Stimulated activated CD8-positive, alpha-beta memory T cell treated with anti-CD3 and anti-CD28 coated beads, Interleukin-15, amount 100 ng/mL, for 1 hour (primary cell): ENCODE results near the gene FSHR.

Experiments
- DNase-seq: peaks from one replicate; pipeline ENCODE4 v3.0.0-alpha.2; 2020; ENCODE audit warnings: low read depth

Gene FSHR

GRCh38 chr2:49111456-49111855 lies 42.9 kb downstream of the FSHR start:
- no peak for DNase-seq

- DNase-seq, result no peak
Measured at GRCh38 chr2:49111006-49111405, 43.3 kb downstream of the FSHR start.

GRCh38 chr2:49110571-49110970 lies 43.7 kb downstream of the FSHR start:
- DNase-seq, result no peak

GRCh38 chr2:49108851-49109250 lies 45.5 kb downstream of the FSHR start:
- DNase-seq, result no peak

GRCh38 chr2:49108436-49108835 lies 45.9 kb downstream of the FSHR start:
- DNase-seq, result no peak

- no peak for DNase-seq
Measured at GRCh38 chr2:49105506-49105905, 48.8 kb downstream of the FSHR start.

GRCh38 chr2:49102146-49102545 lies 52.2 kb downstream of the FSHR start:
- no peak for DNase-seq

- no peak for DNase-seq
Measured at GRCh38 chr2:49080681-49081080, 73.6 kb downstream of the FSHR start.

- no peak for DNase-seq
Measured at GRCh38 chr2:49070716-49071115, 83.6 kb downstream of the FSHR start.

GRCh38 chr2:49069829-49070228 lies 84.5 kb downstream of the FSHR start:
- no peak for DNase-seq

GRCh38 chr2:49068613-49069012 lies 85.7 kb downstream of the FSHR start:
- DNase-seq, result no peak

- DNase-seq, result no peak
Measured at GRCh38 chr2:49067971-49068370, 86.3 kb downstream of the FSHR start.

GRCh38 chr2:49053156-49053555 lies 101.2 kb downstream of the FSHR start:
- no peak for DNase-seq

- no peak for DNase-seq
Measured at GRCh38 chr2:49050265-49050664, 104.0 kb downstream of the FSHR start.

- DNase-seq, result no peak
Measured at GRCh38 chr2:49049161-49049560, 105.2 kb downstream of the FSHR start.

- DNase-seq, result no peak
Measured at GRCh38 chr2:49045083-49045482, 109.2 kb downstream of the FSHR start.

GRCh38 chr2:49044350-49045079 lies 109.8 kb downstream of the FSHR start:
- DNase-seq, result no peak

- no peak for DNase-seq
Measured at GRCh38 chr2:49043405-49043982, 110.8 kb downstream of the FSHR start.

GRCh38 chr2:49042488-49042887 lies 111.8 kb downstream of the FSHR start:
- DNase-seq, result no peak

GRCh38 chr2:49041061-49041460 lies 113.3 kb downstream of the FSHR start:
- no peak for DNase-seq

- no peak for DNase-seq
Measured at GRCh38 chr2:49037197-49037596, 117.1 kb downstream of the FSHR start.

- no peak for DNase-seq
Measured at GRCh38 chr2:49035481-49035880, 118.8 kb downstream of the FSHR start.

GRCh38 chr2:49033394-49034185 lies 120.7 kb downstream of the FSHR start:
- no peak for DNase-seq
